Measurements from ENCODE around the gene DNHD1.

Gene DNHD1

DNA sequence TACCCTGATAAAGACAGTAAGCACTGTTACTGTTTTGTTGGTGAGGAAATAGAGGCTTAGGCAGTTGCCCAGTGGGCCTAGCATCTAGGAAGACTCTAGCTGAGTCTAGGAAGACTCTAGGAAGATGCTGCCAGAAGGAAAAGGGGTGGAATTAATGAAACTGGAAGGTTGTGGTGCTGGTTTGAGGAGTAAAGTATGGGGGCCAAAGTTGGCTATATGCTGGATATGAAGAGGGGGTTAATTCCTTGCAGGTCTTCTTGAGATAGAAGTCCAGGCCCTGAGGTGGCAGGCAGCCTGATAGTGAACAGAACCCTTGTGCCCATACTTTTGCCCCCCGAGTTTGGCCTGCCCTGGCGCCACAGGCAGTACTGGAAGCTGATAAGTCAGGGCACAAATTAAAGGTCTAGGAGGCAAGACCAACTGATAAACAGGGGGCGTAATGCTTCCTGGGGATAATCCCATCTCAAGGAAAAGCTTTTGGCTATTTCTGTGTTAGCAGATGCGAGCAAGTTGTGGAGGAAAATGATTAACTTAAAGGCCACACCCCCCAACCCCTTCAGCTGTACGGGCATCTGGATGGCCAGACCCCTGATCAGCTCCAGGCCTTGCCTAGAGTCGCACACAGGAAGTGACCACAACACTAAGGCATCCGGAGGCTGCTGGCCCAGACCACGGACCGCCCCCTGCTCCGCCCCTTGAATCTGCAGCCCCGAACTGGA lies 109.5 kb downstream of the DNHD1 start:
- peak; percentile 99 for DNase-seq (ENCODE audit: insufficient read length, low spot score)
- peak; percentile 59 for TF ChIP-seq POLR2A (IDR thresholded peaks at IDR 0.05; ENCODE audit: low read depth, low read length)
- peak; percentile 52 for FAIRE-seq

DNA sequence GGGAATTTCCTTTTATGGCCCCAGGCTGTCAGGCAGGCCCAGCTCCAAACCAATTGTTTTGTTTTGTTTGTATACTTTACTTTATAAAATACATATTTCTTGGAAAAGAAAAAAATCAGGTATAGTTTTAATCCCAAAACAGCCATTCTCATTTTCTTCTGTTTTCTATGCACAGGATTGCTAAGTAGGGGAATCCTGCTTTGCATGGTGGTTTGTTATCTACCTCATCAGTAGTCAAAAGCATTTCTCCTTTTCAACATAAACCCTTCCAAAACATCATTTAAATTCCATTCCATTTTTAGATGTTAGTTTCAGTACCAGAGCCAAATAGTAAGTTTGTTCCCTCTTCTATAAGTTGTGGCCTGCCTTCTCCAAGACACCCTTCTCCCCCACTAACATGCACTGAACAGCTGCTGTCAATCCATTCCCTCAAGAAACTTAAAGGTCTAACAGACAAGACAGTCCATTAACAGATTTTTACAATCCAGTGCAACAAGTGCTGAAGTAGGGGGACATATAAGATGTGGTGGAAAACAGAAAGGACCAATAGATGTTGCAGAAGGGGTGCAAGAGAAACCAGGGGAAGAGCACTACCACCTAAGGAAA lies 110.2 kb downstream of the DNHD1 start:
- no peak for DNase-seq (ENCODE audit: insufficient read length, low spot score)
- FAIRE-seq, result no peak
- TF ChIP-seq POLR2A (IDR thresholded peaks at IDR 0.05; ENCODE audit: low read depth, low read length), result no peak

- FAIRE-seq (no peak), DNase-seq (ENCODE audit: insufficient read length, low spot score) (no peak)
- no peak for TF ChIP-seq POLR2A (IDR thresholded peaks at IDR 0.05; ENCODE audit: low read depth, low read length)
Measured at GRCh38 chr11:6608011-6608410, 110.9 kb downstream of the DNHD1 start.

- no peak for DNase-seq (ENCODE audit: insufficient read length, low spot score)
- no peak for TF ChIP-seq POLR2A (IDR thresholded peaks at IDR 0.05; ENCODE audit: low read depth, low read length)
- no peak for FAIRE-seq
Measured at GRCh38 chr11:6608726-6609501, 111.8 kb downstream of the DNHD1 start.

GRCh38 chr11:6609502-6610015 lies 112.5 kb downstream of the DNHD1 start:
- DNase-seq (ENCODE audit: insufficient read length, low spot score) (no peak), FAIRE-seq (no peak)
- 0 out of 2 replicates have a peak, but pooled peaks have one; percentile 17 for TF ChIP-seq POLR2A (IDR thresholded peaks at IDR 0.05; ENCODE audit: low read depth, low read length)

DNA sequence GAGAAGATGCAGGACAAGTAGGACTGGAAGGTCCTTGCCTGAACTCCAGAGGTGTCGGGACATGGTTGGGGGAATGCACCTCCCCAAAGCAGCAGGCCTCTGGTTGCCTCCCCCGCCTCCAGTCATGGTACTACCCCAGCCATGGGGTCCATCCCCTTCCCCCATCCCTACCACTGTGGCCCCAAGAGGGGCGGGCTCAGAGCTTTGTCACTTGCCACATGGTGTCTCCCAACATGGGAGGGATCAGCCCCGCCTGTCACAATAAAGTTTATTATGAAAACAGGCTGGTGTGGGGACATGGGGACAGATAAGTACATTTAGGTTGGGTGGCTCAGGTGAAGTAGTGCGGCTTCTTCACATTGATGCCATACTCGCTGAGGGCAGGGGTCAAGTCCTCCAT lies 113.5 kb downstream of the DNHD1 start:
- DNase-seq (ENCODE audit: insufficient read length, low spot score), result no peak
- FAIRE-seq, result no peak

DNA sequence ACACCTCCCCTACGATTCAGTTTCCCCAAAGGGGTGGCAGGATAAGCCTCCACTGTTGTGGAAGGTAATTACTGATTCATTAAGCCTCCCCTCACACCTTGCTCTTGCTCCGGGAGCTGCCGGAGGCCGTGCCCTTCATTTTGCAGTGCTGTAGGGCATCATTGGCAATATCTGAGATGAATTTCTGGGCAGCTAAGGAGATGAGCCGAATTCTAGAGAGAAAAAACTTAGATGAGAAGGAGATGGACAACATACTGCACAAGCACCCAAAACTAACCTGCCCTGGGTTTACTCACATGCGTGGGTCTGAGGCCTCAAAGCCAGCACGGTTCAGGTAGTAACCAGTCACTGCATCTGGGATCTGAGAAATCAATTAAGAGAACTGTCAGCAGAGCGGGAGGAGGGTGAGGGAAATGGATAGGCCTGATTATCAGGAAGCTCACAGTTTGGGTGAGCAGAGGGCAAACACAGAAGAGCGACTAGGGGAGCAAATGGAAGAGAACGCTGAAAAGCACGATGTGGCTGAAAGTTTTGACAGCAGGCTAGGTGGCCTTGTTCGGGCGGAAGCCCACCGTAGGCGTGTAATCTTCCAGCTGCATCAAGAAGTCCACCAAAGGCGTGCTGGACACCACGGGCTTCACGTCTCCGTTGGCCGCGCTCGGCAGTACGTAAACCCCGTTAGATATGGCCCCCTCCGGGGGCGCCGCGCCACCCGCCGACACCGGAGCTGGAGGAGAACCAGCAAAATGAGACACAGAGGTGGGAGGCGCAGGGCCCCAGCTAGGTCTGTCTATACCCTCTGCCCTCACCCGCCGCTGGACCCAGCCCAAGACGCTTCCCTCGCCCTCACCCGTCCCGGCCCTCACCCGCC lies 114.2 kb downstream of the DNHD1 start:
- no peak for TF ChIP-seq POLR2A (IDR thresholded peaks at IDR 0.05; ENCODE audit: low read depth, low read length)
- FAIRE-seq, result no peak
- DNase-seq (ENCODE audit: insufficient read length, low spot score), result no peak

More for the DNA sequence above, 113.5 kb downstream of the DNHD1 start:
- TF ChIP-seq POLR2A (IDR thresholded peaks at IDR 0.05; ENCODE audit: low read depth, low read length), result no peak

DNA sequence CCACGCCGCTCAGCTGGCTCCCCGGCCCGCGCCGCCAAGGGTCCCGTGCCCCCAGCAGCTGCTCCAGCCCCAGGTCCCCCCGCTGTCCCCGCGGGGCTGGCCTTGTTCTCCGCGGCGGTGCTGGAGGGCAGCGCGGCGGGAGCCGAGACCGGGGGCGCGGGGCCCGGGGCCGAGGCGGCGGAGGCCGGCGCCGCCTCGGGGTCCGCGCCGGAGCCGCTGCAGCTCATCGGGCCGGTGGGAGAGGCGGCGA lies 114.8 kb downstream of the DNHD1 start:
- no peak for TF ChIP-seq POLR2A (IDR thresholded peaks at IDR 0.05; ENCODE audit: low read depth, low read length)
- FAIRE-seq (no peak), DNase-seq (ENCODE audit: insufficient read length, low spot score) (no peak)

GRCh38 chr11:6612213-6613041 lies 115.3 kb downstream of the DNHD1 start, which contains the start of gene TAF10:
TSS of gene TAF10 (minus strand) at chr11:6612216. CDS start at chr11:6612189, 27 bp downstream.
- TF ChIP-seq POLR2A (IDR thresholded peaks at IDR 0.05; ENCODE audit: low read depth, low read length), result peak; percentile 96
- peak; percentile 92 for DNase-seq (ENCODE audit: insufficient read length, low spot score)
- no peak for FAIRE-seq

DNA sequence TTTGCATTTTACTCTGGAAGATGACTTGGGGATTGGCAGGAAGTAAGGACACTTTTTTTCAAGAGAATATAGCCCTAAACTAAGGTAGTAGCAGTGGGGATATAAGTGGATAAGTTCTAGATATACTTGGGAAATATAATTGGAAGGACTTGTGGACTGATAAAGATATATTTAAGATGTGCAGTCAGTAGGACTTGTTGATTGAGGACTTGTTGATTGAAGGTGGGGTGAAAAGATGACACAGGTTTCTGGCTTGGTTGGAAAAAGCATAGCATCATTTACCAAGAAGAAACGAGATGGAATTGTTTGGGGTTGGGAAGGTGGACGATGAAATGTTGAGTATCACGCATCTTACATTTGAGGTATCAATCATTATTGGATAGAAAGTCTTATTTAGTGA lies 116.4 kb downstream of the DNHD1 start:
- DNase-seq (ENCODE audit: insufficient read length, low spot score), result no peak
- TF ChIP-seq POLR2A (IDR thresholded peaks at IDR 0.05; ENCODE audit: low read depth, low read length), result no peak
- no peak for FAIRE-seq

GRCh38 chr11:6614446-6614845 lies 117.4 kb downstream of the DNHD1 start:
- no peak for TF ChIP-seq POLR2A (IDR thresholded peaks at IDR 0.05; ENCODE audit: low read depth, low read length)
- DNase-seq (ENCODE audit: insufficient read length, low spot score), result no peak
- no peak for FAIRE-seq

GRCh38 chr11:6615046-6615445 lies 118.0 kb downstream of the DNHD1 start:
- FAIRE-seq (no peak), DNase-seq (ENCODE audit: insufficient read length, low spot score) (no peak)
- no peak for TF ChIP-seq POLR2A (IDR thresholded peaks at IDR 0.05; ENCODE audit: low read depth, low read length)
